HEK293 (cell line): ENCODE results near the gene AMZ2.
A peak's percentile ranks its signal among the peaks of the same experiment; 100 is the strongest.
"Not testable (repeated sequence)": the region's sequence is repeated elsewhere in the genome, so short reads cannot be mapped to it uniquely, and the experiment has no call there.

Experiments
- CTCF ChIA-PET: fragments of 350-600 bp; formaldehyde crosslinking; extraction: SDS; loops from one replicate; lab custom pipeline; 2021; ENCODE audit warnings: antibody characterized with exemption; lab: Yijun Ruan, JAX
- POLR2A ChIA-PET: fragments of 300-600 bp; formaldehyde crosslinking; extraction: SDS; loops from one replicate; lab custom pipeline; 2020; ENCODE audit warnings: antibody characterized with exemption, inconsistent platforms; lab: Yijun Ruan, JAX
- H3K27ac ChIP-seq: fragments of 200-500 bp; sonication (Bioruptor generic); 2 replicates; pipeline ENCODE4 v1.5.1; 2014; ENCODE audit warnings: low read depth, low read length, control low read depth, inconsistent platforms; ENCODE audit errors: extremely low read depth
- H3K36me3 ChIP-seq, 2 experiments: fragments of 200-500 bp in 1 of 2; sonication (Bioruptor generic) in 1 of 2; 1 replicate in 1 of 2; 2 replicates in 1 of 2; pipeline ENCODE4 v1.5.1; 2014 to 2017; ENCODE audit warnings: inconsistent platforms in 2 of 2, low read length in 2 of 2; ENCODE audit not compliant: control insufficient read depth in 2 of 2, insufficient read depth in 1 of 2
- H3K4me1 ChIP-seq: fragments of 200-500 bp; sonication (Bioruptor generic); 2 replicates; pipeline ENCODE4 v1.5.1; 2014; ENCODE audit warnings: mild to moderate bottlenecking, low read length, inconsistent platforms; ENCODE audit not compliant: control insufficient read depth, insufficient read depth
- H3K4me3 ChIP-seq: 2 replicates; pipeline ENCODE4 v1.5.1; 2011; ENCODE audit warnings: low read depth, mild to moderate bottlenecking, control low read depth, low read length, moderate library complexity
- H3K9me3 ChIP-seq: fragments of 200-500 bp; sonication (Bioruptor generic); 2 replicates; pipeline ENCODE4 v1.5.1; 2014; ENCODE audit warnings: low read depth, low read length, inconsistent platforms; ENCODE audit not compliant: control insufficient read depth, insufficient read depth
- PRDM1 ChIP-seq: fragments of 450-650 bp; formaldehyde crosslinking; IDR thresholded peaks from 2 replicates; pipeline ENCODE4; 2016; ENCODE audit warnings: missing biosample characterization, missing genetic modification characterization
- SCRT2 ChIP-seq: fragments of 450-650 bp; formaldehyde crosslinking; IDR thresholded peaks from 2 replicates; pipeline ENCODE4 v1.5.1; 2016; ENCODE audit warnings: missing biosample characterization, missing genetic modification characterization
- SP7 ChIP-seq: fragments of 450-650 bp; formaldehyde crosslinking; IDR thresholded peaks from 2 replicates; pipeline ENCODE4 v1.5.1; 2016; ENCODE audit warnings: missing biosample characterization, missing genetic modification characterization
- ZBTB20 ChIP-seq: fragments of 450-650 bp; formaldehyde crosslinking; IDR thresholded peaks from 2 replicates; pipeline ENCODE4 v1.5.1; 2016; ENCODE audit warnings: missing biosample characterization, missing genetic modification characterization
- ZNF121 ChIP-seq: fragments of 450-650 bp; formaldehyde crosslinking; IDR thresholded peaks from 2 replicates; pipeline ENCODE4 v1.5.1; 2016; ENCODE audit warnings: missing biosample characterization, missing genetic modification characterization
- ZNF202 ChIP-seq: fragments of 450-650 bp; formaldehyde crosslinking; IDR thresholded peaks from 2 replicates; pipeline ENCODE4 v1.5.1; 2016; ENCODE audit warnings: missing biosample characterization, missing genetic modification characterization, borderline replicate concordance
- ZNF335 ChIP-seq: fragments of 450-650 bp; formaldehyde crosslinking; conservative IDR thresholded peaks from 2 replicates; pipeline ENCODE4 v1.5.1; 2016; ENCODE audit warnings: missing biosample characterization, missing genetic modification characterization
- ZNF600 ChIP-seq: fragments of 450-650 bp; formaldehyde crosslinking; IDR thresholded peaks from 2 replicates; pipeline ENCODE4 v1.5.1; 2016; ENCODE audit warnings: missing biosample characterization, missing genetic modification characterization
- ZNF654 ChIP-seq: fragments of 450-650 bp; formaldehyde crosslinking; IDR thresholded peaks from 2 replicates; pipeline ENCODE4 v1.5.1; 2016; ENCODE audit warnings: low read depth, missing biosample characterization, missing genetic modification characterization
- TF ChIP-seq, protein P1 (sequence below): fragments of 450-650 bp; formaldehyde crosslinking; optimal IDR thresholded peaks from 2 replicates; pipeline ENCODE3; 2016; ENCODE audit warnings: missing biosample characterization, mild to moderate bottlenecking, missing genetic modification characterization
- TF ChIP-seq, protein P2 (sequence below): fragments of 450-650 bp; formaldehyde crosslinking; IDR thresholded peaks from 2 replicates; pipeline ENCODE4 v1.5.1; 2016; ENCODE audit warnings: missing biosample characterization, missing genetic modification characterization

AMZ2 gene

DNA sequence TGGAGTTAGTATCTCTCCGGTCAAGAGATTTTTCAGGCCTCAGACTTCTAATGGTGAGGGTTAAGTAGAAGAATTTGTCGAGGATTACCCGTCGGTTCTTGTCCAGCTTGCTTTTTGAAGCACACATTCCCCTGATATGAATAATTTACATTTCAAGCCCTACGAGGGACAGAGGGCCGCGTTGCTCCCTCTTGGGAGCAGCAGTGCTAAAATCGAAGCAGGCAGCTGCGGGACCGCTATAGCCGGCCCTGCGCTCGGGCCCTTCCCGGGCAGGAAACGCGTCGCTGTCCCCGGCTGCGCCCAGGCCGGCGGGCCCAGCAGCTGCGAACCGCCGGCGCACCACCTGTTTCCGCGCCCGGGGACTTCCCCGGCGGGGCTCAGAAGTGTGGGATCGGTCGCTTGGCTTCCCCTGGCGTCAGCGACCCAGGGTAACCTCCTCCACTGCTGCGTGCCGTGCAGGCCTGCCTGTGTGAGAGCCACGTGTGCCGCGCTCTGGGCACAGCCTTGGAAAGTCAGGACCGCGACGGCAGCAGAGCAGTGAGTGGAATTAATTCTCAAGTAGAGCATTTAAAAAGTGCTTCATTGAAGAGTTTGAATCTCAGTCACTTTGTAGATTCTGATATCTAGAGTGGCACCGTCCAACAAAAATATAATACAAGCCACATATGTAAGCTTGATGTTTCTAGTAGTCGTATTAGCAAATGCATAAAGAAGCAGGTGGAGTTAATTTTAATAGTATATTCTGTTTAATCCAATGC is 11.2 kb downstream of the AMZ2 start:
- H3K27ac ChIP-seq, H3K9me3 ChIP-seq, H3K4me3 ChIP-seq: not testable (repeated sequence)
- CTCF ChIA-PET: interaction anchor here (1.9 kb wide), 1 partner anchor 86 kb away, joined by 5 read pairs; no protein-coding TSS in a partner anchor
- H3K36me3 ChIP-seq: peaks cover 15 to 34% of the 10 kb centered on the region in 2 experiments; a peak in 2 of 3 replicates
- peak; percentile 62 for TF ChIP-seq ZNF335
- TF ChIP-seq, protein P1, sequence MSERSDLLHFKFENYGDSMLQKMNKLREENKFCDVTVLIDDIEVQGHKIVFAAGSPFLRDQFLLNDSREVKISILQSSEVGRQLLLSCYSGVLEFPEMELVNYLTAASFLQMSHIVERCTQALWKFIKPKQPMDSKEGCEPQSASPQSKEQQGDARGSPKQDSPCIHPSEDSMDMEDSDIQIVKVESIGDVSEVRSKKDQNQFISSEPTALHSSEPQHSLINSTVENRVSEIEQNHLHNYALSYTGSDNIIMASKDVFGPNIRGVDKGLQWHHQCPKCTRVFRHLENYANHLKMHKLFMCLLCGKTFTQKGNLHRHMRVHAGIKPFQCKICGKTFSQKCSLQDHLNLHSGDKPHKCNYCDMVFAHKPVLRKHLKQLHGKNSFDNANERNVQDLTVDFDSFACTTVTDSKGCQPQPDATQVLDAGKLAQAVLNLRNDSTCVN (tag by site-specific recombination): peak; percentile 40
- TF ChIP-seq ZBTB20 (tag by site-specific recombination): peak; percentile 72; the same call in 1 of the 2 replicates
- TF ChIP-seq SCRT2: peak; percentile 86
- TF ChIP-seq, all 188 proteins: peak for 4; not testable (repeated sequence) for 184
- not testable (repeated sequence) for H3K4me1 ChIP-seq
- POLR2A ChIA-PET: interaction anchor here (2.2 kb wide), 1 partner anchor 11 kb away, joined by 6 read pairs; the partner anchor contains the start of gene AMZ2

GRCh38 chr17:68259648-68259951 is 11.8 kb downstream of the AMZ2 start:
- H3K4me1 ChIP-seq, H3K27ac ChIP-seq, H3K4me3 ChIP-seq, H3K9me3 ChIP-seq: not testable (repeated sequence)
- ChIA-PET POLR2A (interaction anchor here (2.2 kb wide), 1 partner anchor 12 kb away, joined by 6 read pairs; the partner anchor contains the start of gene AMZ2), CTCF (interaction anchor here (0.7 kb wide), 1 partner anchor 121 kb away, joined by 3 read pairs; no protein-coding TSS in a partner anchor)
- peaks cover 15 to 29% of the 10 kb centered on the region in 2 experiments; a peak in 2 of 3 replicates for H3K36me3 ChIP-seq

GRCh38 chr17:68260051-68260762 is 12.4 kb downstream of the AMZ2 start:
- no peak overlapping the region for H3K4me3 ChIP-seq
- TF ChIP-seq ZNF202 (no peak), ZNF121 (tag by site-specific recombination) (0 out of 2 replicates have a peak, but pooled peaks have one; percentile 53)
- no peaks in the 10 kb centered on the region for H3K4me1 ChIP-seq
- H3K36me3 ChIP-seq: peaks cover 13 to 22% of the 10 kb centered on the region in 2 experiments; a peak in 2 of 3 replicates
- H3K27ac ChIP-seq: no peak overlapping the region
- ChIA-PET POLR2A (interaction anchor here (2.2 kb wide), 1 partner anchor 12 kb away, joined by 6 read pairs; the partner anchor contains the start of gene AMZ2), CTCF (interaction anchor here (0.6 to 6.3 kb wide), 8 partner anchors 121 to 245 kb away, joined by 3 to 63 read pairs (median 4); partner anchors contain the start of gene WIPI1)
- no peaks in the 10 kb centered on the region for H3K9me3 ChIP-seq

GRCh38 chr17:68262467-68262866 is 14.6 kb downstream of the AMZ2 start:
- H3K4me1 ChIP-seq, POLR2A ChIA-PET, H3K4me3 ChIP-seq, H3K9me3 ChIP-seq, H3K36me3 ChIP-seq, H3K27ac ChIP-seq: not testable (repeated sequence)
- CTCF ChIA-PET: interaction anchor here (0.6 to 6.3 kb wide), 24 partner anchors 8 to 315 kb away, joined by 3 to 67 read pairs (median 4); partner anchors contain the start of genes AMZ2 and WIPI1

DNA sequence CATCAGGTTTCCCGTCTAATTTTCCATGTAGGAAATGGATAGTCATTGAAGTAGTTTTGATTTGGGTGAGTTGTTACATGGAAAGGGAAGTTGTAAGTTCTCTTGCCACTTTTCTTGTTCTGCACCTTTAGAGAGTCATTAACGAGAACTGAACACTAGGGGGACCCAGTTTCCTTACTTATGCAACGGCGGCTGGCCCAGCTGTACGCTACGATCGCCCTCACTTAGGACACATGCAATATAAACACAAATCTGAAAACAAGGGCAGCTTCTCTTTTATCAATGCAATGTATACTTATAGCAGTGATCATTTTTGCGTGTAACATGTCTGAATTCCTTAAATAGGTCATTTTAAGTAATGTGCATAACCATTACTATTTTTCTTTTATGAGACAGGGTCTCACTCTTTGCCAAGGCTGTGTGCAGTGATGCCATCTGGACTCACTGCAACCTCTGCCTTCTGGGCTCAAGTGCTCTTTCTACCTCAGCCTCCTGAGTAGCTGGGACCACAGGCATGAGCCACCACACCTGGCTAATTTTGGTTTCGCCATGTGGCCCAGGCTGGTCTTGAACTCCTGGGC is 15.3 kb downstream of the AMZ2 start:
- H3K9me3 ChIP-seq, POLR2A ChIA-PET, H3K36me3 ChIP-seq, H3K4me3 ChIP-seq: not testable (repeated sequence)
- CTCF ChIA-PET: interaction anchor here (0.6 to 6.3 kb wide), 31 partner anchors 9 to 504 kb away, joined by 3 to 67 read pairs (median 4); partner anchors contain the start of genes AMZ2 and WIPI1
- TF ChIP-seq PRDM1 (tag by site-specific recombination) (peak; percentile 42; the same call in 1 of the 2 replicates), SP7 (tag by site-specific recombination) (peak; percentile 30; the same call in 1 of the 2 replicates), ZNF600 (tag by site-specific recombination) (peak; percentile 55; the same call in 1 of the 2 replicates), ZNF654 (peak; percentile 86)
- TF ChIP-seq, protein P2, sequence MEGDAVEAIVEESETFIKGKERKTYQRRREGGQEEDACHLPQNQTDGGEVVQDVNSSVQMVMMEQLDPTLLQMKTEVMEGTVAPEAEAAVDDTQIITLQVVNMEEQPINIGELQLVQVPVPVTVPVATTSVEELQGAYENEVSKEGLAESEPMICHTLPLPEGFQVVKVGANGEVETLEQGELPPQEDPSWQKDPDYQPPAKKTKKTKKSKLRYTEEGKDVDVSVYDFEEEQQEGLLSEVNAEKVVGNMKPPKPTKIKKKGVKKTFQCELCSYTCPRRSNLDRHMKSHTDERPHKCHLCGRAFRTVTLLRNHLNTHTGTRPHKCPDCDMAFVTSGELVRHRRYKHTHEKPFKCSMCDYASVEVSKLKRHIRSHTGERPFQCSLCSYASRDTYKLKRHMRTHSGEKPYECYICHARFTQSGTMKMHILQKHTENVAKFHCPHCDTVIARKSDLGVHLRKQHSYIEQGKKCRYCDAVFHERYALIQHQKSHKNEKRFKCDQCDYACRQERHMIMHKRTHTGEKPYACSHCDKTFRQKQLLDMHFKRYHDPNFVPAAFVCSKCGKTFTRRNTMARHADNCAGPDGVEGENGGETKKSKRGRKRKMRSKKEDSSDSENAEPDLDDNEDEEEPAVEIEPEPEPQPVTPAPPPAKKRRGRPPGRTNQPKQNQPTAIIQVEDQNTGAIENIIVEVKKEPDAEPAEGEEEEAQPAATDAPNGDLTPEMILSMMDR (tag by site-specific recombination): 0 out of 2 replicates have a peak, but pooled peaks have one; percentile 11
- TF ChIP-seq, all 188 proteins: peak for 5; not testable (repeated sequence) for 183
- not testable (repeated sequence) for H3K4me1 ChIP-seq, H3K27ac ChIP-seq

- H3K36me3 ChIP-seq, H3K4me1 ChIP-seq, H3K4me3 ChIP-seq, POLR2A ChIA-PET, H3K27ac ChIP-seq, H3K9me3 ChIP-seq: not testable (repeated sequence)
- CTCF ChIA-PET: interaction anchor here (0.6 to 6.3 kb wide), 10 partner anchors 17 to 198 kb away, joined by 3 to 67 read pairs (median 14); partner anchors contain the start of gene AMZ2
These were observed 18.0 kb downstream of the AMZ2 start for GRCh38 chr17:68265833-68266232.
